A673 (cell line): Measurements from ENCODE around the gene PPP2R5C. TPM values are rescaled to one million over a fixed set of nuclear protein-coding genes. Genes with fewer than 3 reads are reported as not detected.

Experiments
- BruUV-seq: library from RNA; stranded (reverse); fragments of 400-500 nt; replicated peaks from 2 replicates; lab custom pipeline; 2021; lab: Mats Ljungman, UMichigan
- CTCF ChIA-PET: fragments of 300-600 bp; sonication (Branson Sonifier 250); formaldehyde crosslinking; loops from one replicate; lab custom pipeline; 2022; ENCODE audit warnings: antibody characterized with exemption; lab: Charles Lee
- POLR2A ChIA-PET: fragments of 300-600 bp; sonication (Branson Sonifier 250); formaldehyde crosslinking; loops from one replicate; lab custom pipeline; 2022; ENCODE audit warnings: antibody characterized with exemption; ENCODE audit not compliant: low non-redundant PET; lab: Charles Lee
- DNase-seq: peaks from one replicate; pipeline ENCODE4 v3.0.0-alpha.2; 2015; ENCODE audit warnings: low spot score
- H3K27ac ChIP-seq: fragments of 200-600 bp; sonication (generic); 2 replicates; pipeline ENCODE4 v1.5.1; 2016; ENCODE audit warnings: mixed run types, low read depth, mild to moderate bottlenecking, mixed read lengths, antibody characterized with exemption, low read length; ENCODE audit not compliant: poor library complexity, severe bottlenecking
- H3K27me3 ChIP-seq: fragments of 200-600 bp; sonication (generic); replicated peaks from 2 replicates; pipeline ENCODE4 v1.6.1; 2017; ENCODE audit warnings: mixed run types, low read depth, mild to moderate bottlenecking, mixed read lengths, antibody characterized with exemption, low read length; ENCODE audit not compliant: insufficient read depth, poor library complexity
- H3K36me3 ChIP-seq: fragments of 200-600 bp; sonication (generic); 2 replicates; pipeline ENCODE4 v1.6.1; 2016; ENCODE audit warnings: mixed run types, mild to moderate bottlenecking, mixed read lengths, antibody characterized with exemption, low read length; ENCODE audit not compliant: insufficient read depth, poor library complexity, severe bottlenecking
- H3K4me1 ChIP-seq: fragments of 200-600 bp; sonication (generic); 2 replicates; pipeline ENCODE4 v1.6.1; 2017; ENCODE audit warnings: mixed run types, mild to moderate bottlenecking, mixed read lengths, antibody characterized with exemption, low read length; ENCODE audit not compliant: insufficient read depth, poor library complexity, severe bottlenecking
- H3K4me3 ChIP-seq: fragments of 200-600 bp; sonication (generic); 2 replicates; pipeline ENCODE4 v1.5.1; 2016; ENCODE audit warnings: low read depth, mixed run types, mild to moderate bottlenecking, mixed read lengths, low read length; ENCODE audit not compliant: poor library complexity, severe bottlenecking
- H3K9me3 ChIP-seq: fragments of 200-600 bp; sonication (generic); 2 replicates; pipeline ENCODE4 v1.6.1; 2016; ENCODE audit warnings: mixed run types, low read depth, mild to moderate bottlenecking, mixed read lengths, antibody characterized with exemption, low read length; ENCODE audit not compliant: poor library complexity, severe bottlenecking
- EZH2 ChIP-seq: fragments of 200-600 bp; sonication (generic); IDR thresholded peaks from 2 replicates; pipeline ENCODE4 v1.6.1; 2017; ENCODE audit warnings: borderline replicate concordance, low read depth, mild to moderate bottlenecking, mixed read lengths, antibody characterized with exemption, low read length; ENCODE audit not compliant: poor library complexity, severe bottlenecking
- intact Hi-C: fragments of 100-400 bp; cut with micrococcal nuclease; formaldehyde crosslinking; loops from one replicate; pipeline ENCODE4 v1.10.0; 2022; ENCODE audit not compliant: unreplicated experiment
- total RNA-seq: library from RNA; stranded (reverse); gene quantifications from 2 replicates; pipeline ENCODE4 v1.2.3, GENCODE V29; 2021
- TF ChIP-seq, protein P1 (sequence below): fragments of 300-800, 200-600 bp; sonication (generic); conservative IDR thresholded peaks from 2 replicates; pipeline ENCODE4 v1.5.1; 2017; ENCODE audit warnings: low read depth, mild to moderate bottlenecking, antibody characterized with exemption, low read length, moderate library complexity, mixed read lengths

PPP2R5C gene
- total RNA-seq, 1 experiment from 2014 or later, result 113 TPM

GRCh38 chr14:101773378-101773777, 11.9 kb downstream of the PPP2R5C start:
- Histone ChIP-seq H3K4me3 (no peak overlapping the region), H3K9me3 (no peaks in the 10 kb centered on the region), H3K4me1 (peaks cover 3% of the 10 kb centered on the region), H3K27me3 (no peaks in the 10 kb centered on the region), H3K36me3 (no peaks in the 10 kb centered on the region), H3K27ac (no peak overlapping the region)
- DNase-seq, result no peak
- no TSS peak for BruUV-seq
- no peak for TF ChIP-seq EZH2
- TF ChIP-seq, protein P1, sequence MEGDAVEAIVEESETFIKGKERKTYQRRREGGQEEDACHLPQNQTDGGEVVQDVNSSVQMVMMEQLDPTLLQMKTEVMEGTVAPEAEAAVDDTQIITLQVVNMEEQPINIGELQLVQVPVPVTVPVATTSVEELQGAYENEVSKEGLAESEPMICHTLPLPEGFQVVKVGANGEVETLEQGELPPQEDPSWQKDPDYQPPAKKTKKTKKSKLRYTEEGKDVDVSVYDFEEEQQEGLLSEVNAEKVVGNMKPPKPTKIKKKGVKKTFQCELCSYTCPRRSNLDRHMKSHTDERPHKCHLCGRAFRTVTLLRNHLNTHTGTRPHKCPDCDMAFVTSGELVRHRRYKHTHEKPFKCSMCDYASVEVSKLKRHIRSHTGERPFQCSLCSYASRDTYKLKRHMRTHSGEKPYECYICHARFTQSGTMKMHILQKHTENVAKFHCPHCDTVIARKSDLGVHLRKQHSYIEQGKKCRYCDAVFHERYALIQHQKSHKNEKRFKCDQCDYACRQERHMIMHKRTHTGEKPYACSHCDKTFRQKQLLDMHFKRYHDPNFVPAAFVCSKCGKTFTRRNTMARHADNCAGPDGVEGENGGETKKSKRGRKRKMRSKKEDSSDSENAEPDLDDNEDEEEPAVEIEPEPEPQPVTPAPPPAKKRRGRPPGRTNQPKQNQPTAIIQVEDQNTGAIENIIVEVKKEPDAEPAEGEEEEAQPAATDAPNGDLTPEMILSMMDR, result no peak
- intact Hi-C loops, result loop anchor here (5.0 kb wide), 2 partner anchors 189 to 539 kb away; partner anchors contain the start of gene DYNC1H1
- ChIA-PET POLR2A (interaction anchor here (0.6 kb wide), 1 partner anchor 190 kb away, joined by 18 read pairs; no protein-coding TSS in a partner anchor), CTCF (no interaction called here)

DNA sequence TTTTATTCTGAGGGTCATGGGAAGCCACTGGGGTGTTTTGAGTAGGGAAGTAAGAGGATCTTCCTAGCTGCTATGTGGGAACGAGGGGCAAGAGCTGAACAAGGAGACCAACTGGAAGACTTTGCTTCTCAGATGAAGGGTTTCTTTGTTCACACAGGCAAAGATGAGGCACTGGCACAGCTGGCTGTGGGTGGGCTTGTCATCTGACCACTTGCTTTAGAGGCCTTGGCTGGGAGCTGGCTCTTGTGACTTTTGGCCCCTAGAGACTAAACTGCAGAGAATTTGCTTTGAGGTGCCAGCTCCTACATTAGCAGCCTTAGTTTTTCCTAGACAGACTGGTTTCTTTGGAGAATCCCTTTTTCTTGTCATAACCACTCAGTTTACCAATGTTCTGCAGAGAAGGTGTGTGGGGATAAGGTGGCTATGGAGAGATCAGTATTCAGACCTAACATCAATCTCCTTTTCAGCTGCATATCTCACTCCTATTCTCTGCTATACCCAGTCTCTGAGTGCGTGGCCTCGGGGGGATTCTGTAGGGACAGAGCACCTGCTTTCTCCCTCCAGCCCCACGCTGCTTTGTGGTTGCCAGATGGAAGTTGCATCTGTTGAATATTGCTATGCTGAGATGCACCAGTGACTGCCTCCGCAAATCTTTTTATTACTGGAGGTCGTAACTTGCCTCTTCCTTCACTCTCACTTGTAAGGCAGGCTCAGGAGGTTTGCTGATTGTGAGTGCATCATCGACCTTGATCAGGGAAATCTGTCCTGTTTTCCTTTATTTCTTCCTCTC, 12.7 kb downstream of the PPP2R5C start:
- POLR2A ChIA-PET, result interaction anchor here (0.6 kb wide), 1 partner anchor 189 kb away, joined by 18 read pairs; no protein-coding TSS in a partner anchor
- no peaks in the 10 kb centered on the region for H3K27me3 ChIP-seq
- BruUV-seq, result no TSS peak
- H3K36me3 ChIP-seq, result no peaks in the 10 kb centered on the region
- no peak overlapping the region for H3K4me3 ChIP-seq
- no peaks in the 10 kb centered on the region for H3K9me3 ChIP-seq
- TF ChIP-seq EZH2, result no peak
- TF ChIP-seq, protein P1, result no peak
- intact Hi-C loops, result loop anchor here (5.0 kb wide), 2 partner anchors 188 to 538 kb away; partner anchors contain the start of gene DYNC1H1
- DNase-seq, result no peak
- peaks cover 3% of the 10 kb centered on the region for H3K4me1 ChIP-seq
- H3K27ac ChIP-seq, result no peak overlapping the region
- CTCF ChIA-PET, result no interaction called here

GRCh38 chr14:101774814-101775213, 13.3 kb downstream of the PPP2R5C start:
- no peak for DNase-seq
- H3K4me1 ChIP-seq, result peaks cover 3% of the 10 kb centered on the region
- TF ChIP-seq, protein P1, result no peak
- TF ChIP-seq EZH2, result no peak
- H3K4me3 ChIP-seq, result no peak overlapping the region
- no peaks in the 10 kb centered on the region for H3K9me3 ChIP-seq
- POLR2A ChIA-PET, result no interaction called here
- CTCF ChIA-PET, result no interaction called here
- intact Hi-C loops, result loop anchor here (5.0 kb wide), 2 partner anchors 187 to 537 kb away; partner anchors contain the start of gene DYNC1H1
- H3K27me3 ChIP-seq, result no peaks in the 10 kb centered on the region
- H3K36me3 ChIP-seq, result no peaks in the 10 kb centered on the region
- no peak overlapping the region for H3K27ac ChIP-seq
- BruUV-seq, result no TSS peak
